ENCODE results near the gene CNTFR. TPM values are rescaled to one million over a fixed set of nuclear protein-coding genes. Genes with fewer than 3 reads are reported as not detected.

The CNTFR gene
- total RNA-seq, 2 donors from 2014 or later, result 8.7 to 13.7 TPM

- no peaks in the 10 kb centered on the region for H3K9me3 ChIP-seq
- peaks cover 0 to 10% of the 10 kb centered on the region in 2 donors for H3K4me1 ChIP-seq (ENCODE audit: control insufficient read depth in 1 of 2, low read depth in 2 of 2)
- TF ChIP-seq, protein P1, sequence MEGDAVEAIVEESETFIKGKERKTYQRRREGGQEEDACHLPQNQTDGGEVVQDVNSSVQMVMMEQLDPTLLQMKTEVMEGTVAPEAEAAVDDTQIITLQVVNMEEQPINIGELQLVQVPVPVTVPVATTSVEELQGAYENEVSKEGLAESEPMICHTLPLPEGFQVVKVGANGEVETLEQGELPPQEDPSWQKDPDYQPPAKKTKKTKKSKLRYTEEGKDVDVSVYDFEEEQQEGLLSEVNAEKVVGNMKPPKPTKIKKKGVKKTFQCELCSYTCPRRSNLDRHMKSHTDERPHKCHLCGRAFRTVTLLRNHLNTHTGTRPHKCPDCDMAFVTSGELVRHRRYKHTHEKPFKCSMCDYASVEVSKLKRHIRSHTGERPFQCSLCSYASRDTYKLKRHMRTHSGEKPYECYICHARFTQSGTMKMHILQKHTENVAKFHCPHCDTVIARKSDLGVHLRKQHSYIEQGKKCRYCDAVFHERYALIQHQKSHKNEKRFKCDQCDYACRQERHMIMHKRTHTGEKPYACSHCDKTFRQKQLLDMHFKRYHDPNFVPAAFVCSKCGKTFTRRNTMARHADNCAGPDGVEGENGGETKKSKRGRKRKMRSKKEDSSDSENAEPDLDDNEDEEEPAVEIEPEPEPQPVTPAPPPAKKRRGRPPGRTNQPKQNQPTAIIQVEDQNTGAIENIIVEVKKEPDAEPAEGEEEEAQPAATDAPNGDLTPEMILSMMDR (IDR thresholded peaks at IDR 0.05), result no peak
- peaks cover 9% of the 10 kb centered on the region for H3K27me3 ChIP-seq (replicated peaks; ENCODE audit: insufficient read depth)
- DNase-seq (ENCODE audit: low spot score) (no peak), ATAC-seq (ENCODE audit: insufficient number of reproducible peaks, low FRiP score, low read depth) (no peak)
- H3K36me3 ChIP-seq, result no peaks in the 10 kb centered on the region
- H3K4me3 ChIP-seq, result no peak overlapping the region
- H3K27ac ChIP-seq, result no peak overlapping the region
Observed at GRCh38 chr9:34579808-34580163, 9.7 kb downstream of the CNTFR start.

DNA sequence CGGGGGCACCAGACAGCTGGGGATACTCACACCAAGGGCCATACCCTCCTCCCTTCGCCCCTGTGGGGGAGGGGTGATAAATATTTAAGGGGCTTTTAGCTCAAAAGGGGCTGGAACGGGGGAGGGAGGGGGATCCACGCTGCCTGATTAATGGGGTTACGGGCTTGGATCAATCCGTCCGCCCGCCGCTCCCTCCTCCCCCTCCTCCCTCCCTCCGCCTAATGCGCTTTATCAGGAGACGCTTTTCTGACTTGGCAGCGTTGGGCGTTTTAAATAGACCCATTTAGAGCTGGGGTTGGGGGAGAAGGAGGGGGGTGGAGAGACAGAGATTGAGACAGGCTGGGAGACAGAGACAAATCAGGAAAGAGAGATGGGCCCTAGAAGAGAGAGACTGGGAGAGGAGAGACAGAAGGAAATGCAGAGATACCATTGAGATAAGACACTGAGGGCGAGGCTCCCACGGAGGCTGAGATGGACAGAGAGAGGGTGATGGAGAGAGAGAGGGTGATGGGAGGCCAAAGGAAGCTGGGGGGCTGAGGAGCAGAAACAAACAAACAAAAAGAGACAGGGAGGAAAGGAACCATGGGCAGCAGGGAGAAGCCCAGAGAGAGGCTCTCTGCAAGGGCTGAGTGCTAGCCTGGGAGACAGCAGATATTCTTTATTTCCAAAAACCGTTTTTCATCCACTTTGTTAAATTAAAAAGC, 10.3 kb downstream of the CNTFR start:
- no peaks in the 10 kb centered on the region for H3K36me3 ChIP-seq
- H3K4me1 ChIP-seq (ENCODE audit: control insufficient read depth in 1 of 2, low read depth in 2 of 2), result peaks cover 0 to 10% of the 10 kb centered on the region in 2 donors
- peaks cover 9% of the 10 kb centered on the region for H3K27me3 ChIP-seq (replicated peaks; ENCODE audit: insufficient read depth)
- DNase-seq (ENCODE audit: low spot score), result no peak
- no peak overlapping the region for H3K27ac ChIP-seq
- TF ChIP-seq, protein P1 (IDR thresholded peaks at IDR 0.05), result no peak
- no peak for ATAC-seq (ENCODE audit: insufficient number of reproducible peaks, low FRiP score, low read depth)
- no peak overlapping the region for H3K4me3 ChIP-seq
- no peaks in the 10 kb centered on the region for H3K9me3 ChIP-seq

DNA sequence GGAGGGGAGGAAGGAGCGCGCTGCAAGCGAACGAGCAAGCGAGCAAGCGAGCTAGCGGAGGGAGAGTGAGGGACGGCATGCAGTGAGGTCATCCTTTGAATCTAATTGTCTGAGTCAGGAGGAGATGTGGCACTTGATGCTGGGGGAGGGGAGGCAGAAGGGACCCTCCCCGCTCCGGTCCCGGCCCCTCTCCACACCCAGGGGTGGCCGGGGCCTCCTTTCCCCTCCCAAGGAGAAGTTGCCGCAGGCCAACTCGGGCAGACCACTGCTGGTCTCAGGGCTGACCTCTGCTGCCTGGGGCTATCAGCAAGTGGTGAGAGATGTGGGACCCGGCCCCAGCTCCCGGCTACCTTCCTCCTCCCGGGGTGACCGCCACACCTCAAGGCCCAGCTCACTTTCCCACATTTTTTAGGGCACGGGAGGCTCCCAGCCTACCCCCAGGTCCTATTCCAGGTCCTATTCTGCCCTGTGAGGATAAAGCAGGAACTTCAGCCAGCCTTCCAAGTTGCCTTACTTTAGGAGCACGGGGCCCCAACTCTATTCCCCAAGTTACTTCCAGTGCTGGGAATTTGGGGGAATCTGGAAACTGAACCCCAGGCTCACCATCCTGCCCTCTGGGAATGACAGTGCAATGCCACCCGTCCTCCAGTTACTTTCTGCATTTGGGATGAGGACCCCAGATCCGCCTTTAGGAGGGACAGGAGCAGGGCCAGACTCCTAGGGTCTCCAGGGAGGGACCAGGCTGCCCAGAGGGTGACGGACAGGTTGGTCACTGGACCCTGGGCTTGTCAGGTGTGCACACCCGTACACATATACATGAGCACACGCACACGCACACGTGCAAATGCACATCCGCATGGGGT, 11.1 kb downstream of the CNTFR start:
- DNase-seq (ENCODE audit: low spot score), result no peak
- TF ChIP-seq, protein P1 (IDR thresholded peaks at IDR 0.05), result no peak
- H3K4me3 ChIP-seq, result peak overlapping the region; percentile 53
- H3K27me3 ChIP-seq (replicated peaks; ENCODE audit: insufficient read depth), result peaks cover 9% of the 10 kb centered on the region
- peaks cover 0 to 10% of the 10 kb centered on the region in 2 donors for H3K4me1 ChIP-seq (ENCODE audit: control insufficient read depth in 1 of 2, low read depth in 2 of 2)
- H3K9me3 ChIP-seq, result no peaks in the 10 kb centered on the region
- H3K36me3 ChIP-seq, result no peaks in the 10 kb centered on the region
- no peak overlapping the region for H3K27ac ChIP-seq
- no peak for ATAC-seq (ENCODE audit: insufficient number of reproducible peaks, low FRiP score, low read depth)

- H3K9me3 ChIP-seq, result no peaks in the 10 kb centered on the region
- no peak for DNase-seq (ENCODE audit: low spot score)
- peaks cover 0 to 10% of the 10 kb centered on the region in 2 donors for H3K4me1 ChIP-seq (ENCODE audit: control insufficient read depth in 1 of 2, low read depth in 2 of 2)
- TF ChIP-seq, protein P1 (IDR thresholded peaks at IDR 0.05), result no peak
- H3K27ac ChIP-seq, result no peak overlapping the region
- H3K27me3 ChIP-seq (replicated peaks; ENCODE audit: insufficient read depth), result peaks cover 9% of the 10 kb centered on the region
- ATAC-seq (ENCODE audit: insufficient number of reproducible peaks, low FRiP score, low read depth), result no peak
- peak overlapping the region; percentile 53 for H3K4me3 ChIP-seq
- no peaks in the 10 kb centered on the region for H3K36me3 ChIP-seq
Observed at GRCh38 chr9:34577400-34578240, 11.9 kb downstream of the CNTFR start.
